Astrocyte (in vitro differentiated cells and primary cell): ENCODE results near the gene RLN3.

Experiments used
- CTCF ChIP-seq: IDR thresholded peaks from 2 replicates; pipeline ENCODE4 v1.5.1; 2011; ENCODE audit warnings: low read depth, mild to moderate bottlenecking, inconsistent platforms, low read length, moderate library complexity; ENCODE audit not compliant: insufficient read depth
- EZH2 ChIP-seq: IDR thresholded peaks from 2 replicates; pipeline ENCODE4 v1.6.1; 2012; ENCODE audit warnings: mild to moderate bottlenecking, low read length, inconsistent platforms; ENCODE audit not compliant: insufficient read depth

- TF ChIP-seq CTCF (no peak), EZH2 (no peak)
Observed at GRCh38 chr19:14058182-14059092, 30.5 kb downstream of the RLN3 start.
